GM12891 (cell line): ENCODE results near the gene PROB1.

Experiments
- POLR2A ChIP-seq: IDR thresholded peaks from 2 replicates; pipeline ENCODE4 v1.6.1; 2011; ENCODE audit warnings: low read depth, low read length, control low read depth
- SPI1 ChIP-seq: IDR thresholded peaks from 2 replicates; pipeline ENCODE4 v1.6.1; 2011; ENCODE audit warnings: low read depth, low read length, control low read depth
- TAF1 ChIP-seq: IDR thresholded peaks from 2 replicates; pipeline ENCODE4 v1.6.1; 2011; ENCODE audit warnings: low read depth, low read length, control low read depth

DNA sequence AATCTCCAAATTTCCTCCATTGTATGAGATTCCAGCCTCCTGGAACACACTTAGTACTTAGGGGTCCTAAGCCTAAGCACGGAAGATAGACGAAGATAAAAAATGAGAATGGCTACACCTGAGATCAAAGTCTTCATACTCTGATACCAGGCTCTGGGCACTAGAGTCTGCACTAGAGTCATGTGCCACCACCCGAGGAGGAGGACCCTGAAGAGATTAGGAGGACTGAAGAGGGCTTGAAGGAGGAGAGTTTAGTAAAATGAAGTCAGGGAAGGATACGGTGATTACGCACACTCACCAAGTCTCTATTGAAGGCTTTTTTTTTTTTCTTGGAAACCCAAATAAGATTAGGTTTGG is 9.6 kb upstream of the PROB1 start:
- TF ChIP-seq TAF1 = no peak
- no peak for TF ChIP-seq SPI1
- no peak for TF ChIP-seq POLR2A
